Trophoblast cell (in vitro differentiated cells and primary cell): ENCODE results near the gene SF3B3.
"Not testable (repeated sequence)": the region's sequence is repeated elsewhere in the genome, so short reads cannot be mapped to it uniquely, and the experiment has no call there.

Experiments
- DNase-seq, 2 donors: peaks; one replicate each; pipeline ENCODE4 v3.0.0-alpha.2; 2016
- H2AFZ ChIP-seq: 2 replicates; pipeline ENCODE4 v1.6.1; 2013; ENCODE audit warnings: low read length, moderate library complexity, mild to moderate bottlenecking; ENCODE audit not compliant: insufficient read depth, poor library complexity
- H2AK5ac ChIP-seq: 2 replicates; pipeline ENCODE4 v1.6.1; 2013; ENCODE audit warnings: mild to moderate bottlenecking, low read length
- H2BK120ac ChIP-seq: 2 replicates; pipeline ENCODE4 v1.6.1; 2013; ENCODE audit warnings: low read length, mild to moderate bottlenecking, moderate library complexity; ENCODE audit not compliant: insufficient read depth, poor library complexity
- H2BK12ac ChIP-seq: 2 replicates; pipeline ENCODE4 v1.6.1; 2013; ENCODE audit warnings: mild to moderate bottlenecking, low read length, moderate library complexity
- H2BK5ac ChIP-seq: 2 replicates; pipeline ENCODE4 v1.6.1; 2013; ENCODE audit warnings: low read length, low read depth, moderate library complexity, mild to moderate bottlenecking; ENCODE audit not compliant: poor library complexity
- H3K14ac ChIP-seq: 2 replicates; pipeline ENCODE4 v1.6.1; 2013; ENCODE audit warnings: mild to moderate bottlenecking, low read length
- H3K18ac ChIP-seq: 2 replicates; pipeline ENCODE4 v1.6.1; 2013; ENCODE audit warnings: mild to moderate bottlenecking, low read length
- H3K23ac ChIP-seq: 2 replicates; pipeline ENCODE4 v1.6.1; 2013; ENCODE audit warnings: low read length
- H3K27ac ChIP-seq: 2 replicates; pipeline ENCODE4 v1.5.1; 2013; ENCODE audit warnings: low read depth, mild to moderate bottlenecking, inconsistent platforms, low read length, moderate library complexity
- H3K27me3 ChIP-seq: 2 replicates; pipeline ENCODE4 v1.6.1; 2013; ENCODE audit warnings: inconsistent platforms, mild to moderate bottlenecking, low read length, moderate library complexity; ENCODE audit not compliant: insufficient read depth
- H3K36me3 ChIP-seq, 2 experiments: 1 replicate in 1 of 2; 2 replicates in 1 of 2; pipeline ENCODE4 v1.6.1; 2013; ENCODE audit warnings: low read length in 2 of 2, mild to moderate bottlenecking in 2 of 2, moderate library complexity in 1 of 2; ENCODE audit not compliant: insufficient read depth in 2 of 2, control insufficient read depth in 1 of 2
- H3K4ac ChIP-seq: 2 replicates; pipeline ENCODE4 v1.6.1; 2013; ENCODE audit warnings: low read depth, mild to moderate bottlenecking, low read length, moderate library complexity
- H3K4me1 ChIP-seq, 2 experiments: 1 replicate in 1 of 2; 2 replicates in 1 of 2; pipeline ENCODE4 v1.6.1; 2013; ENCODE audit warnings: low read length in 2 of 2, mild to moderate bottlenecking in 2 of 2, moderate library complexity in 1 of 2; ENCODE audit not compliant: insufficient read depth in 2 of 2, control insufficient read depth in 1 of 2
- H3K4me2 ChIP-seq: 2 replicates; pipeline ENCODE4 v1.6.1; 2013; ENCODE audit warnings: inconsistent platforms, mild to moderate bottlenecking, low read length, moderate library complexity
- H3K4me3 ChIP-seq: 2 replicates; pipeline ENCODE4 v1.5.1; 2013; ENCODE audit warnings: mild to moderate bottlenecking, low read depth, low read length, inconsistent platforms
- H3K79me1 ChIP-seq: one replicate; pipeline ENCODE4 v1.6.1; 2013; ENCODE audit warnings: low read length
- H3K79me2 ChIP-seq: 2 replicates; pipeline ENCODE4 v1.6.1; 2013; ENCODE audit warnings: low read length, mild to moderate bottlenecking; ENCODE audit not compliant: control insufficient read depth, insufficient read depth, poor library complexity
- H3K9ac ChIP-seq: 2 replicates; pipeline ENCODE4 v1.6.1; 2013; ENCODE audit warnings: mild to moderate bottlenecking, low read length
- H3K9me3 ChIP-seq: 2 replicates; pipeline ENCODE4 v1.6.1; 2013; ENCODE audit warnings: low read depth, mild to moderate bottlenecking, control low read depth, inconsistent platforms, low read length; ENCODE audit not compliant: insufficient read depth
- H4K12ac ChIP-seq: 2 replicates; pipeline ENCODE4 v1.6.1; 2013; ENCODE audit warnings: low read depth, mild to moderate bottlenecking, low read length, moderate library complexity
- H4K8ac ChIP-seq: 2 replicates; pipeline ENCODE4 v1.6.1; 2013; ENCODE audit warnings: low read depth, mild to moderate bottlenecking, low read length, moderate library complexity
- H4K91ac ChIP-seq: one replicate; pipeline ENCODE4 v1.6.1; 2013; ENCODE audit warnings: low read depth, mild to moderate bottlenecking, low read length, moderate library complexity
- WGBS: extraction: QIAGEN DNeasy Blood & Tissue Kit; methylation state at CpG from one replicate; pipeline ENCODE4 v1.1.7; 2013; ENCODE audit warnings: missing lambda C conversion rate; ENCODE audit not compliant: insufficient read length, insufficient coverage; ENCODE audit errors: extremely low coverage; 5-methylcytosine and 5-hydroxymethylcytosine counted together

Gene SF3B3

GRCh38 chr16:70523076-70523742 lies 407 bp upstream of the SF3B3 start, which contains the start of gene COG4:
Gene COG4 (minus strand): TSS chr16:70523554. CDS start chr16:70523543, 11 bp downstream.
- Histone ChIP-seq H2BK5ac (peak within 1 kb of the TSS; percentile 87), H3K79me1 (peaks cover 8% of the 10 kb centered on the region), H3K27me3 (no peaks in the 10 kb centered on the region), H3K4me1 (peaks cover 3 to 5% of the 10 kb centered on the region in 2 experiments), H3K79me2 (peaks cover 25% of the 10 kb centered on the region), H3K23ac (no peak within 1 kb of the TSS), H3K36me3 (peaks cover 12 to 14% of the 10 kb centered on the region in 2 experiments), H4K12ac (peak within 1 kb of the TSS; percentile 99), H3K4me3 (peak within 1 kb of the TSS; percentile 99), H3K9me3 (no peaks in the 10 kb centered on the region), H4K8ac (peak within 1 kb of the TSS; percentile 99), H3K27ac (peak within 1 kb of the TSS; percentile 69), H2AK5ac (peak within 1 kb of the TSS; percentile 0), H4K91ac (peak within 1 kb of the TSS; percentile 69), H3K18ac (peak within 1 kb of the TSS; percentile 87), H3K4me2 (peak within 1 kb of the TSS; percentile 96), H2AFZ (peak within 1 kb of the TSS; percentile 96), H2BK12ac (no peak within 1 kb of the TSS), H3K14ac (peak within 1 kb of the TSS; percentile 63), H3K9ac (peak within 1 kb of the TSS; percentile 100), H2BK120ac (peak within 1 kb of the TSS; percentile 26), H3K4ac (peak within 1 kb of the TSS; percentile 70)
- no CpG with 5 or more reads among the region's 36 CpGs for WGBS
- DNase-seq: peak; percentile 70 to 85

- peak overlapping the region; percentile 79 for H3K4me3 ChIP-seq
- not testable (repeated sequence) for H3K9me3 ChIP-seq, H3K4me1 ChIP-seq, H4K91ac ChIP-seq, H3K18ac ChIP-seq, H3K79me1 ChIP-seq, H3K14ac ChIP-seq, H2BK5ac ChIP-seq, H3K23ac ChIP-seq, H2AFZ ChIP-seq, H4K12ac ChIP-seq, H3K27me3 ChIP-seq, H2BK120ac ChIP-seq, H2BK12ac ChIP-seq, H3K27ac ChIP-seq, DNase-seq
- H3K4ac ChIP-seq: peak overlapping the region; percentile 66
- H4K8ac ChIP-seq: peak overlapping the region; percentile 99
- H2AK5ac ChIP-seq: peak overlapping the region; percentile 0
- WGBS: no CpG with 5 or more reads among the region's 24 CpGs
- peak overlapping the region; percentile 91 for H3K9ac ChIP-seq
- H3K79me2 ChIP-seq: peaks cover 29% of the 10 kb centered on the region
- H3K36me3 ChIP-seq: peaks cover 20% of the 10 kb centered on the region in 2 experiments
- peak overlapping the region; percentile 59 for H3K4me2 ChIP-seq
These were observed 796 bp downstream of the SF3B3 start for GRCh38 chr16:70524399-70524825.

DNA sequence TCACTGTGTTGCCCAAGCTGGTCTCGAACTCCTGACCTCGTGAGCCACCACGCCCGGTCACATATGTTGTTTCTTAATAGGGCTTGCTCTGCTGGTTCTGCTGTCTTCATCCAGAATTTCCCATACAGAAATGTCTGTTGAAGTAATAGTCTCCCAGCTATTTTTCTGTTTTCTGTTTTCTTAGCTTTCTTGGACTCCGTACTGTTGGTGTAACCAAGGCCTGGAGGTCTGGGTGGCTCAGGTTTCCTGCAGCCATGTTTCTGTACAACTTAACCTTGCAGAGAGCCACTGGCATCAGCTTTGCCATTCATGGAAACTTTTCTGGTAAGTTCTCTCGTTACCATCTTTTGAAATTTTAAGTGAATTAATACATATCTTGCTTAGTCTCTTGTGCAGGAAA lies 2.8 kb downstream of the SF3B3 start:
- Histone ChIP-seq H4K91ac (no peak overlapping the region), H2BK12ac (no peak overlapping the region), H3K4me3 (no peak overlapping the region), H3K27me3 (no peaks in the 10 kb centered on the region), H3K79me1 (peaks cover 8% of the 10 kb centered on the region), H2AFZ (no peak overlapping the region), H3K4me1 (peaks cover 3 to 5% of the 10 kb centered on the region in 2 experiments), H3K36me3 (peaks cover 32 to 37% of the 10 kb centered on the region in 2 experiments), H4K8ac (no peak overlapping the region), H2BK5ac (no peak overlapping the region), H2BK120ac (no peak overlapping the region), H2AK5ac (no peak overlapping the region), H3K9ac (no peak overlapping the region), H3K14ac (no peak overlapping the region), H3K18ac (no peak overlapping the region), H4K12ac (no peak overlapping the region), H3K79me2 (peaks cover 29% of the 10 kb centered on the region), H3K23ac (no peak overlapping the region), H3K4ac (peak overlapping the region; percentile 39), H3K27ac (no peak overlapping the region), H3K9me3 (no peaks in the 10 kb centered on the region), H3K4me2 (no peak overlapping the region)
- no CpG with 5 or more reads among the region's 6 CpGs for WGBS
- no peak for DNase-seq

DNA sequence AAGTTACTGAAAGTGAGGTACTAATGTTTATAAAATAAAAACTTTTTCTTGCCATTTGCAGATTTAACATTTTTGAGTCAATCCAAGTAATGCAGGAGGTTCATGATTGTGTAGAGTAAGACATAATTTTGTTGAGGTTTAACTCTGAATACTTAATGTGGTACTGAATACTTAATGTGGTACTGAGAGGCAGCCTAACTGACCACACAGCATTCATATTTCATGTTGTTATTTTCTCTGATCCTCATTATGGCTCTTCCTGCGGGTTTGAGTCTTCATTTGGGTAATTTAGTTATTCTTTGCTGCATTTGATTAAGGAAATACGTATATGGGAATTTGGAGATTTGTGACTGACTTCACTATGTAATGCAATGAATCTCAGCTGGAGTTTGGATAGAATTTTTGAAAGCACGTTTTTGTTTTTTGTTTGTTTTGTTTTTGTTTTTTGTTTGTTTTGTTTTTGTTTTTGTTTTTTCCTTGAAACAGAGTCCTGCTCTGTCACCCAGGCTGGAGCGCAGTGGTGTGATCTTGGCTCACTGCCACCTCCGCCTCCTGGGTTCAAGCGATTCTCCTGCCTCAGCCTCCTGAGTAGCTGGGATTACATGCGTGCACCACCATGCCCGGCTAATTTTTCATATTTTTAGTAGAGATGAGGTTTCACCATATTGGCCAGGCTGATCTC lies 3.8 kb downstream of the SF3B3 start:
- Histone ChIP-seq H3K4ac (peak overlapping the region; percentile 91), H4K12ac (no peak overlapping the region), H3K4me2 (no peak overlapping the region), H3K9ac (no peak overlapping the region), H2BK5ac (no peak overlapping the region), H2AK5ac (no peak overlapping the region), H3K4me1 (peaks cover 3 to 5% of the 10 kb centered on the region in 2 experiments), H3K14ac (no peak overlapping the region), H3K79me1 (peaks cover 8% of the 10 kb centered on the region), H4K8ac (no peak overlapping the region), H2AFZ (no peak overlapping the region), H3K18ac (no peak overlapping the region), H3K27ac (no peak overlapping the region), H3K9me3 (no peaks in the 10 kb centered on the region), H4K91ac (no peak overlapping the region), H3K36me3 (peaks cover 38 to 46% of the 10 kb centered on the region in 2 experiments), H3K79me2 (peaks cover 29% of the 10 kb centered on the region), H2BK12ac (no peak overlapping the region), H3K27me3 (no peaks in the 10 kb centered on the region), H3K4me3 (no peak overlapping the region), H3K23ac (no peak overlapping the region), H2BK120ac (no peak overlapping the region)
- 100% methylated on average over 1 of the region's 8 CpGs for WGBS
- no peak for DNase-seq
